Measurements from ENCODE around the gene PTH1R. TPM values are rescaled to one million over a fixed set of nuclear protein-coding genes. Genes with fewer than 3 reads are reported as not detected.

The PTH1R gene
- total and polyA plus RNA-seq, 2 experiments from 2014 or later: 0.60 to 1.3 TPM

DNA sequence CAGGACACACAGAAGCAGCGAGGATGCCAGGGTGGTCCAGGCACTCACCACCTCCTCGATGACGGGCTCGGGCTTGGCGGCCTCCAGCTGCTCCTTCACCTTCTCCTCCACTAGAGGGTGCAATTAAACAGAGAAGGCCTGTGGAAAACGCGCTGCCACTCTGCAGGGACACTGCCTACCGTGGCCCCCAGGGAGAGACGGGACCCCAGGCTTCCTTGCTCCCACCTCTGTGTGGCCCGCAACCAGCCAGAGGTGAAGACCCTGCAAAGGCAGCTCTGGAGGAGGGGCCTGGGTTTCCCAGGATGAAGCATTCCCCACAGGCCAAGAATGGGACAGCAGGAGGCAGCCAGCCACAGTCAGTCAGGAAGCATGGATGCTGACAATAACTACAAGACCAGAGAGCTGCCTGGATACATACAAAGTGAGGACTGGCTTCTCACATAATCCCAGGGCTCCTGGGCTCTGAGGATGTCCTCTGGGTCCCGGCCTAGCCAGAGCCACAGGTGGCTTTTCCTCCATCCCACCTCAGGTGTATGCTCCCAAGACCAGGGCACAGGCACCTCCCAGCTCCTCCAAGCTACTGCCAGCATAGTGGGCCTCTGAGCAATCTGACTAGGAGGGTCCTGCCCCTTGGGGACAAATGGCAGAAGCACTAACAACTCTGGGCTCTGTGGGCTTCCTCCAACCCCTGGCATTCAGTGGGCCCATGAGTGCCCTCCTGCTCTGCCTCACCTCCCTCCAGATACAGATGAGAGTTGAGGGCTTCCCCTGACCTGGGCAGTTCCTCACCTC is 46.2 kb downstream of the PTH1R start:
- H2AFZ ChIP-seq: no peak overlapping the region
- in situ Hi-C loops (cut with MboI): no loop called here
- no peaks in the 10 kb centered on the region for H3K27me3 ChIP-seq (replicated peaks; ENCODE audit: insufficient read depth)
- peaks cover 5% of the 10 kb centered on the region; the same call in 1 of the 2 replicates for H3F3A ChIP-seq (ENCODE audit: insufficient read depth)
- no peak overlapping the region for H3K4me3 ChIP-seq
- peak; percentile 65 for DNase-seq
- H3K9ac ChIP-seq: no peak overlapping the region
- TF ChIP-seq EZH2phosphoT487 (IDR thresholded peaks at IDR 0.05; ENCODE audit: insufficient read depth, low read depth) (no peak), EZH2 (IDR thresholded peaks at IDR 0.05; ENCODE audit: insufficient read depth, poor library complexity, severe bottlenecking) (no peak)
- 47 to 64% methylated on average over 7 to 11 of the region's 11 CpGs for WGBS, 2 experiments (ENCODE audit: low coverage in 1 of 2, low lambda C conversion rate in 2 of 2, missing lambda C conversion rate in 2 of 2)
- H4K20me1 ChIP-seq (ENCODE audit: insufficient read depth): no peaks in the 10 kb centered on the region
- H3K27ac ChIP-seq: no peak overlapping the region
- no peaks in the 10 kb centered on the region for H3K9me3 ChIP-seq (ENCODE audit: low read depth)
- H3K79me2 ChIP-seq (ENCODE audit: insufficient read depth): peaks cover 40% of the 10 kb centered on the region
- H3K4me1 ChIP-seq (ENCODE audit: insufficient read depth): no peaks in the 10 kb centered on the region
- H3K9me2 ChIP-seq (ENCODE audit: insufficient read depth): no peaks in the 10 kb centered on the region
- H3K36me3 ChIP-seq (ENCODE audit: low read depth): peaks cover 41% of the 10 kb centered on the region
- no peak overlapping the region for H3K4me2 ChIP-seq (ENCODE audit: unreplicated experiment)

GRCh38 chr3:46924921-46925584 is 47.5 kb downstream of the PTH1R start:
- Histone ChIP-seq H3K9me3 (ENCODE audit: low read depth) (no peaks in the 10 kb centered on the region), H3K27me3 (replicated peaks; ENCODE audit: insufficient read depth) (no peaks in the 10 kb centered on the region), H3K9ac (no peak overlapping the region; the same call in 1 of the 2 replicates), H3K79me2 (ENCODE audit: insufficient read depth) (peaks cover 51% of the 10 kb centered on the region), H3K4me1 (ENCODE audit: insufficient read depth) (no peaks in the 10 kb centered on the region), H3K36me3 (ENCODE audit: low read depth) (peaks cover 31% of the 10 kb centered on the region; the same call in 1 of the 2 replicates), H4K20me1 (ENCODE audit: insufficient read depth) (no peaks in the 10 kb centered on the region), H3K9me2 (ENCODE audit: insufficient read depth) (no peaks in the 10 kb centered on the region), H3F3A (ENCODE audit: insufficient read depth) (peaks cover 9% of the 10 kb centered on the region; the same call in 1 of the 2 replicates), H3K4me3 (no peak overlapping the region), H3K27ac (no peak overlapping the region), H3K4me2 (ENCODE audit: unreplicated experiment) (no peak overlapping the region), H2AFZ (no peak overlapping the region)
- whole genome bisulfite sequencing, 2 experiments (ENCODE audit: low coverage in 1 of 2, low lambda C conversion rate in 2 of 2, missing lambda C conversion rate in 2 of 2): 91 to 92% methylated on average over 10 of the region's 10 CpGs
- TF ChIP-seq EZH2phosphoT487 (IDR thresholded peaks at IDR 0.05; ENCODE audit: insufficient read depth, low read depth) (no peak), EZH2 (IDR thresholded peaks at IDR 0.05; ENCODE audit: insufficient read depth, poor library complexity, severe bottlenecking) (no peak)
- DNase-seq: no peak
- in situ Hi-C loops (cut with MboI): no loop called here

GRCh38 chr3:46925585-46925934 is 48.0 kb downstream of the PTH1R start:
- peak overlapping the region; percentile 26; the same call in 1 of the 2 replicates for H3K27ac ChIP-seq
- WGBS, 2 experiments (ENCODE audit: low coverage in 1 of 2, low lambda C conversion rate in 2 of 2, missing lambda C conversion rate in 2 of 2): 37% methylated on average over 5 of the region's 5 CpGs
- in situ Hi-C loops (cut with MboI): no loop called here
- no peaks in the 10 kb centered on the region for H4K20me1 ChIP-seq (ENCODE audit: insufficient read depth)
- no peaks in the 10 kb centered on the region for H3K9me2 ChIP-seq (ENCODE audit: insufficient read depth)
- peaks cover 26% of the 10 kb centered on the region; the same call in 1 of the 2 replicates for H3K36me3 ChIP-seq (ENCODE audit: low read depth)
- H3K79me2 ChIP-seq (ENCODE audit: insufficient read depth): peaks cover 56% of the 10 kb centered on the region
- no peak overlapping the region for H2AFZ ChIP-seq
- H3K9ac ChIP-seq: peak overlapping the region; percentile 34; the same call in 1 of the 2 replicates
- no peaks in the 10 kb centered on the region for H3K27me3 ChIP-seq (replicated peaks; ENCODE audit: insufficient read depth)
- no peak overlapping the region for H3K4me2 ChIP-seq (ENCODE audit: unreplicated experiment)
- H3K4me3 ChIP-seq: no peak overlapping the region
- DNase-seq: no peak
- TF ChIP-seq EZH2phosphoT487 (IDR thresholded peaks at IDR 0.05; ENCODE audit: insufficient read depth, low read depth) (no peak), EZH2 (IDR thresholded peaks at IDR 0.05; ENCODE audit: insufficient read depth, poor library complexity, severe bottlenecking) (no peak)
- H3K4me1 ChIP-seq (ENCODE audit: insufficient read depth): peaks cover 4% of the 10 kb centered on the region
- no peaks in the 10 kb centered on the region for H3K9me3 ChIP-seq (ENCODE audit: low read depth)
- peaks cover 9% of the 10 kb centered on the region; the same call in 1 of the 2 replicates for H3F3A ChIP-seq (ENCODE audit: insufficient read depth)

GRCh38 chr3:46926039-46926438 is 48.5 kb downstream of the PTH1R start:
- H3K9ac ChIP-seq: peak overlapping the region; percentile 34
- no peak for TF ChIP-seq EZH2phosphoT487 (IDR thresholded peaks at IDR 0.05; ENCODE audit: insufficient read depth, low read depth)
- no peak for TF ChIP-seq EZH2 (IDR thresholded peaks at IDR 0.05; ENCODE audit: insufficient read depth, poor library complexity, severe bottlenecking)
- no peak overlapping the region for H2AFZ ChIP-seq
- WGBS, 2 experiments (ENCODE audit: low coverage in 1 of 2, low lambda C conversion rate in 2 of 2, missing lambda C conversion rate in 2 of 2): 38 to 54% methylated on average over 6 of the region's 6 CpGs
- H4K20me1 ChIP-seq (ENCODE audit: insufficient read depth): no peaks in the 10 kb centered on the region
- H3F3A ChIP-seq (ENCODE audit: insufficient read depth): peaks cover 9% of the 10 kb centered on the region; the same call in 1 of the 2 replicates
- no peaks in the 10 kb centered on the region for H3K9me2 ChIP-seq (ENCODE audit: insufficient read depth)
- peaks cover 23% of the 10 kb centered on the region; the same call in 1 of the 2 replicates for H3K36me3 ChIP-seq (ENCODE audit: low read depth)
- no peaks in the 10 kb centered on the region for H3K27me3 ChIP-seq (replicated peaks; ENCODE audit: insufficient read depth)
- peak overlapping the region; percentile 42; the same call in 1 of the 2 replicates for H3K27ac ChIP-seq
- H3K4me3 ChIP-seq: no peak overlapping the region
- peaks cover 9% of the 10 kb centered on the region for H3K4me1 ChIP-seq (ENCODE audit: insufficient read depth)
- DNase-seq: peak; percentile 67
- peaks cover 61% of the 10 kb centered on the region for H3K79me2 ChIP-seq (ENCODE audit: insufficient read depth)
- in situ Hi-C loops (cut with MboI): no loop called here
- H3K9me3 ChIP-seq (ENCODE audit: low read depth): no peaks in the 10 kb centered on the region
- H3K4me2 ChIP-seq (ENCODE audit: unreplicated experiment): no peak overlapping the region
